DND-41 (cell line): ENCODE measurements around the gene TGFBR3L.

Experiments used
- ATAC-seq: fragments of 200-7000 bp; cut with Tn5 transposase; 3 replicates; pipeline ENCODE4 v1.9.1; 2021; ENCODE audit warnings: low read depth; ENCODE audit not compliant: insufficient read depth
- DNase-seq: peaks from one replicate; pipeline ENCODE4 v3.0.0-alpha.2; 2020
- H2AFZ ChIP-seq: 2 replicates; pipeline ENCODE4 v1.6.0; 2012; ENCODE audit warnings: low read depth, low read length
- H3K27ac ChIP-seq: 2 replicates; pipeline ENCODE4 v1.5.1; 2012; ENCODE audit warnings: low read length, inconsistent platforms
- H3K27me3 ChIP-seq: fragments of 200-600 bp; sonication (generic); 2 replicates; pipeline ENCODE4 v1.6.0; 2012; ENCODE audit warnings: low read length, mild to moderate bottlenecking, inconsistent platforms; ENCODE audit not compliant: insufficient read depth, poor library complexity
- H3K36me3 ChIP-seq: 2 replicates; pipeline ENCODE4 v1.5.1; 2012; ENCODE audit warnings: low read length, inconsistent platforms; ENCODE audit not compliant: insufficient read depth
- H3K4me1 ChIP-seq: 2 replicates; pipeline ENCODE4 v1.5.1; 2012; ENCODE audit warnings: mild to moderate bottlenecking, low read length; ENCODE audit not compliant: insufficient read depth
- H3K4me2 ChIP-seq: 2 replicates; pipeline ENCODE4 v1.6.0; 2012; ENCODE audit warnings: mild to moderate bottlenecking, moderate library complexity, low read length, inconsistent platforms; ENCODE audit not compliant: insufficient read depth
- H3K4me3 ChIP-seq, 2 experiments: fragments of 200-600 bp in 1 of 2; shearing (Covaris generic) in 1 of 2; 2 replicates each; pipeline ENCODE4 v1.5.1; 2012 to 2016; ENCODE audit warnings: inconsistent platforms in 2 of 2, low read length in 2 of 2, mild to moderate bottlenecking in 2 of 2, low read depth in 1 of 2, moderate library complexity in 1 of 2
- H3K79me2 ChIP-seq: 2 replicates; pipeline ENCODE4 v1.6.0; 2012; ENCODE audit warnings: low read length, inconsistent platforms; ENCODE audit not compliant: insufficient read depth
- H3K9ac ChIP-seq: 2 replicates; pipeline ENCODE4 v1.6.0; 2012; ENCODE audit warnings: low read depth, mild to moderate bottlenecking, inconsistent platforms, low read length, moderate library complexity
- H3K9me3 ChIP-seq: 2 replicates; pipeline ENCODE4 v1.5.1; 2012; ENCODE audit warnings: low read length, moderate library complexity, mild to moderate bottlenecking, inconsistent platforms; ENCODE audit not compliant: insufficient read depth, severe bottlenecking
- H4K20me1 ChIP-seq: 2 replicates; pipeline ENCODE4 v1.6.0; 2012; ENCODE audit warnings: low read length; ENCODE audit not compliant: insufficient read depth
- EZH2 ChIP-seq: IDR thresholded peaks from 3 replicates; pipeline ENCODE4 v1.6.1; 2012; ENCODE audit warnings: borderline replicate concordance, low read depth, mild to moderate bottlenecking, moderate library complexity, low read length, inconsistent platforms; ENCODE audit not compliant: severe bottlenecking
- TF ChIP-seq, protein P1 (sequence below): IDR thresholded peaks from 2 replicates; pipeline ENCODE4 v1.5.1; 2012; ENCODE audit warnings: borderline replicate concordance, low read length, moderate library complexity, mild to moderate bottlenecking; ENCODE audit not compliant: poor library complexity, severe bottlenecking; ENCODE audit errors: extremely low read depth

TGFBR3L gene

DNA sequence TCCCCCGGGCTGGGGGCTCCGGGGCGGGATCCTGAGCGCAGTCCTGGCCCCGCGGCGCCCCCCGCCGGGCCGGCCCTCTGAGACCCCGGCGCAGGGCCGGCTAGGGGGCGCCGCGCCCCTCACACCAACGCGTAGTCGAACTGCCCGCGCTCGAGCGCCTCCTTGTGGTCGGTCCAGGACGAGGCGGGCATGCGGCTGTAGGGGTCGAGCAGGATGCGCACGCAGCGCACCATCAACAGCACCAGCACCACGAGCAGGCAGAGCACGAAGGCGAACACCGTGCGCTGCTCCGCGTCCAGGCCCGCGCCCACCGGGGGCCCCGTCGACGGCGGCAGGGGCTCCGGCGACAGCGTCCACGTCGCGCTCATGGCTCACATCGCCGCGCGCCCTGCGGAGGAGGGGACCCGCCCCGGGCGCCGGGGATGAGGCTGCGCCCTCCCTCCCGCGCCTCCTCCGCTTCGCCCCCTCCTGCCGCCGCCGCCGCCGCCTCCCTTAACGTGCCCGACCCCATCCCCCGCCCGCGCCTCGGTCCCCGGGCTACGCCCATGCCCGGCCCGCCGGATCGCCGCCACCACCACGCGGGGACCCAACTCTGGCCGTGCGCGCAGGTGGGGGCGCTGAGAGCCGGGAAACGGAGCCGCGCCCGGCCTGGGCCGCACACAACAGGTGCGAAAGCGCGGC, 10.7 kb downstream of the TGFBR3L start:
- H2AFZ ChIP-seq: peak overlapping the region; percentile 86
- peak; percentile 66 for ATAC-seq
- no peaks in the 10 kb centered on the region for H3K27me3 ChIP-seq
- peak overlapping the region; percentile 68 for H3K27ac ChIP-seq
- peak; percentile 90 for DNase-seq
- H3K4me2 ChIP-seq: peak overlapping the region; percentile 99
- peaks cover 36% of the 10 kb centered on the region for H3K4me1 ChIP-seq
- no peaks in the 10 kb centered on the region for H3K9me3 ChIP-seq
- H4K20me1 ChIP-seq: peaks cover 52% of the 10 kb centered on the region
- no peak for TF ChIP-seq EZH2
- TF ChIP-seq, protein P1, sequence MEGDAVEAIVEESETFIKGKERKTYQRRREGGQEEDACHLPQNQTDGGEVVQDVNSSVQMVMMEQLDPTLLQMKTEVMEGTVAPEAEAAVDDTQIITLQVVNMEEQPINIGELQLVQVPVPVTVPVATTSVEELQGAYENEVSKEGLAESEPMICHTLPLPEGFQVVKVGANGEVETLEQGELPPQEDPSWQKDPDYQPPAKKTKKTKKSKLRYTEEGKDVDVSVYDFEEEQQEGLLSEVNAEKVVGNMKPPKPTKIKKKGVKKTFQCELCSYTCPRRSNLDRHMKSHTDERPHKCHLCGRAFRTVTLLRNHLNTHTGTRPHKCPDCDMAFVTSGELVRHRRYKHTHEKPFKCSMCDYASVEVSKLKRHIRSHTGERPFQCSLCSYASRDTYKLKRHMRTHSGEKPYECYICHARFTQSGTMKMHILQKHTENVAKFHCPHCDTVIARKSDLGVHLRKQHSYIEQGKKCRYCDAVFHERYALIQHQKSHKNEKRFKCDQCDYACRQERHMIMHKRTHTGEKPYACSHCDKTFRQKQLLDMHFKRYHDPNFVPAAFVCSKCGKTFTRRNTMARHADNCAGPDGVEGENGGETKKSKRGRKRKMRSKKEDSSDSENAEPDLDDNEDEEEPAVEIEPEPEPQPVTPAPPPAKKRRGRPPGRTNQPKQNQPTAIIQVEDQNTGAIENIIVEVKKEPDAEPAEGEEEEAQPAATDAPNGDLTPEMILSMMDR: peak; percentile 97
- H3K79me2 ChIP-seq: peaks cover 9% of the 10 kb centered on the region
- H3K9ac ChIP-seq: peak overlapping the region; percentile 66
- peaks cover 37% of the 10 kb centered on the region for H3K36me3 ChIP-seq
- peak overlapping the region; percentile 49 to 65; a peak in 3 of 4 replicates for H3K4me3 ChIP-seq

- Histone ChIP-seq H3K27me3 (no peaks in the 10 kb centered on the region), H4K20me1 (peaks cover 49% of the 10 kb centered on the region), H3K36me3 (peaks cover 45% of the 10 kb centered on the region), H3K9ac (peak within 1 kb of the TSS; percentile 66), H3K4me1 (peaks cover 32% of the 10 kb centered on the region), H3K4me3 (peak within 1 kb of the TSS; percentile 49 to 65; a peak in 3 of 4 replicates), H3K4me2 (peak within 1 kb of the TSS; percentile 99), H3K27ac (peak within 1 kb of the TSS; percentile 74), H3K79me2 (peaks cover 9% of the 10 kb centered on the region), H3K9me3 (no peaks in the 10 kb centered on the region), H2AFZ (peak within 1 kb of the TSS; percentile 86)
- TF ChIP-seq, protein P1: no peak
- no peak for TF ChIP-seq EZH2
- peak; percentile 62 for ATAC-seq
- DNase-seq: peak; percentile 86
Measured at GRCh38 chr19:7926021-7926726, 11.5 kb downstream of the TGFBR3L start, which contains the start of gene CTXN1. Gene CTXN1, minus strand, starts transcription at chr19:7926135. Its CDS starts 597 bp downstream, at chr19:7925538.

DNA sequence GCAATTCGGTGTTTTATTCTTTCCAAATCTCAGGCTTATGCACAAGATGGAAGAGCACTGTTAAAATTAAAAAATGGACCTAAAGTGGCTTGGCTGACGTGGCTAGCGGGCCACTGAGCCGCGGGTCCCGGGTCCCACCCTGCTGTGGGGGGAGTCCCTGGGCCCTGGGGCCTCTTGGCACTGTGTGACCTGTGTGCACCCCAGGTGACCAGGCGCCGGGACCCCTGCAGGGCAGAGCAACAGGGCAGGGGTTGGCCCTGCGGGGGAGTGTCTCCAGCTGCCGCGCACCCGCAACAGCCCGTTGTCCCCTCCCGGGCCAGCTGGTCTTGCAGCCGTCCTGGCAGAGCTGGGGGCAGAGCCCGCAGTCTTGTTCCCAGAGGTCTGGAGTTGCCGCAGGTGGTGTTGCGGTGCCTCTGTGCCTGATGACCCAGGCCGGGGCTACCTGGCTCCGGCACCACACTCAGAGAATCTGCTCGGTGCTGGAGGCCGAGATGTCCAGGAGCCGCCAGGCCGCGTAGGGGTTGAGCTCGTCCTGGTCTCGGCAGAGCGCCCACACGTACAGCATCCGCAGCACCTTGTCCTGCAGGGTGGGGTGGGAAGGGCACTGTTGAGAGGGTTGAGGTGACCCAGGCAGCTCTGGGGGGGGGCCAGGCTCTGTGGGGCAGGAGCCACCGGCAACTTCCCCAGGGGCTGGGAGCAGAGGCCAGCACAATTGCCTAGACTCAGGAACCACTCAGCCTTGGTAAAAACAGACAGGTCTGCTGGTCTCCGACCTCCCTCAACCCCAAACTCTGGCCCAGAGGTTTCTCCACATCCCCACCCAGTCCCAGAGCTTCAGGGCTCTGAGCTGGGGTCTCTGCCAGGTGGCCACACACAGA, 12.3 kb downstream of the TGFBR3L start:
- Histone ChIP-seq H3K9ac (peak overlapping the region; percentile 52; the same call in 1 of the 2 replicates), H3K36me3 (peaks cover 48% of the 10 kb centered on the region), H3K4me3 (peak overlapping the region in 1 of 2 experiments; percentile 61; a peak in 1 of 4 replicates), H3K27ac (no peak overlapping the region), H3K4me1 (peaks cover 24% of the 10 kb centered on the region), H3K79me2 (peaks cover 9% of the 10 kb centered on the region), H3K27me3 (no peaks in the 10 kb centered on the region), H3K4me2 (peak overlapping the region; percentile 99; the same call in 1 of the 2 replicates), H2AFZ (no peak overlapping the region), H3K9me3 (no peaks in the 10 kb centered on the region), H4K20me1 (peaks cover 45% of the 10 kb centered on the region)
- ATAC-seq (no peak), DNase-seq (no peak)
- TF ChIP-seq, protein P1: no peak
- TF ChIP-seq EZH2: no peak
